Activated naive CD4-positive, alpha-beta T cell treated with anti-CD3 and anti-CD28 coated beads for 36 hours (primary cell): ENCODE results near the gene TYW1. TPM values are rescaled to one million over a fixed set of nuclear protein-coding genes. Genes with fewer than 3 reads are reported as not detected.
"Not testable (repeated sequence)": the region's sequence is repeated elsewhere in the genome, so short reads cannot be mapped to it uniquely, and the experiment has no call there.

Experiments
- CTCF ChIA-PET: fragments of 350-600 bp; sonication (Branson Sonifier 250); formaldehyde crosslinking; loops from one replicate; lab custom pipeline; 2021; ENCODE audit warnings: antibody characterized with exemption; lab: Charles Lee
- DNase-seq: peaks from one replicate; pipeline ENCODE4 v3.0.0-alpha.2; 2020
- H3K27ac Mint-ChIP-seq: one replicate; pipeline ENCODE4 v1.8.0; 2021; ENCODE audit warnings: mild to moderate bottlenecking, mixed read lengths
- H3K27me3 Mint-ChIP-seq: one replicate; pipeline ENCODE4 v1.8.0; 2021; ENCODE audit warnings: low read depth, mixed read lengths
- H3K36me3 Mint-ChIP-seq: one replicate; pipeline ENCODE4 v1.8.0; 2021; ENCODE audit warnings: low read depth, mixed read lengths
- H3K4me1 Mint-ChIP-seq: one replicate; pipeline ENCODE4 v1.8.0; 2021; ENCODE audit warnings: low read depth, mixed read lengths
- H3K4me3 Mint-ChIP-seq: one replicate; pipeline ENCODE4 v1.8.0; 2021; ENCODE audit warnings: mild to moderate bottlenecking, moderate library complexity, mixed read lengths
- H3K9me3 Mint-ChIP-seq: one replicate; pipeline ENCODE4 v1.8.0; 2021; ENCODE audit warnings: mixed read lengths
- intact Hi-C: fragments of 100-400 bp; cut with micrococcal nuclease; formaldehyde crosslinking; loops from one replicate; pipeline ENCODE4 v1.15.1; 2023
- total RNA-seq, 2 experiments: library from RNA; stranded (reverse); gene quantifications; one replicate each; pipeline ENCODE4 v1.2.3, GENCODE V29; 2021

The TYW1 gene
- total RNA-seq, 2 experiments from 2014 or later, result 12.9 to 13.5 TPM

DNA sequence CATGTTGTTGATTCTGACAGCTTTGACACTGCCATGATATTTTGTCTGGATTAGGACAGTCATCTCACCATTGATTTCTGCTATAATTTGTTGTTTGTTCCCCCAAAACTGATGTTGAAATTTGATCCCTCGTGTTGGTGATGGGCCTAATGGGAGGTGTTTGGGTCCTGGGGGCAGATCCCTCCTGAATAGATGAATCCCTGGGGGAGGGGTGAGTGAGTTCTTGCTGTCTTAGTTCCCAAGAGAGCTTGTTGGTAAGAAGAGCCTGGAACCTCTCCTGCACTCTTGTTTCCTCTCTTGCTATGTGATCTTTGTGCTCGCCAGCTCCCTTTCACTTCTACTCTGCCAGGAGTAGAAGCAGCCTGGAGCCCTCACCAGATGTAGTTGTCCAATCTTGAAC is 7.5 kb downstream of the TYW1 start:
- intact Hi-C loops, H3K4me3 Mint-ChIP-seq, DNase-seq, H3K9me3 Mint-ChIP-seq, H3K27ac Mint-ChIP-seq, CTCF ChIA-PET, H3K27me3 Mint-ChIP-seq: not testable (repeated sequence)
- Mint-ChIP-seq H3K4me1 (peaks cover 14% of the 10 kb centered on the region), H3K36me3 (peaks cover 20% of the 10 kb centered on the region)

- Mint-ChIP-seq H3K27me3 (no peaks in the 10 kb centered on the region), H3K27ac (no peak overlapping the region), H3K4me3 (no peak overlapping the region), H3K36me3 (peaks cover 24% of the 10 kb centered on the region), H3K4me1 (peaks cover 10% of the 10 kb centered on the region), H3K9me3 (no peaks in the 10 kb centered on the region)
- intact Hi-C loops, result no loop called here
- no peak for DNase-seq
- CTCF ChIA-PET, result no interaction called here
Measured at GRCh38 chr7:67006965-67007364, 10.3 kb downstream of the TYW1 start.

DNA sequence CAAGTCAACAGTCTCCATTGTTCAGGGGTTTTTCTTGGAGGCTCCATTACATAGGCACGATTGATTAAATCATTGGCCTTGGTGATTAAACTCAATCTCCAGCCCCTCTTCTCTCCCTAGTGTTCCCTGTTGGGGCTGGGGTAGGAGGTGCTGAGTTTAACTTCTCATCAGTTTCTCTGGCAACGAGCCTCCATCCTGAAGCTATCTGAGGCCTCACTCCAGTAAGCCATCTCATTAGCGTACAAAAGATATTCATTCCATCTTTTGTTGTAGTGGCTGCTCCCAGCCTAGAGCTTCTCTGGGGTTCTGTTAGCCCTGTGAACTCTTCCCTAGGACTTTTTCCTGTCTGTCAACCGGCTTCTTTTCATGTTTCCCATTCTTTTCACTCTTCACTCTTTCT is 11.6 kb downstream of the TYW1 start:
- peaks cover 29% of the 10 kb centered on the region for H3K36me3 Mint-ChIP-seq
- H3K9me3 Mint-ChIP-seq, result no peaks in the 10 kb centered on the region
- CTCF ChIA-PET, result no interaction called here
- DNase-seq, result no peak
- no peaks in the 10 kb centered on the region for H3K27me3 Mint-ChIP-seq
- intact Hi-C loops, result no loop called here
- peaks cover 4% of the 10 kb centered on the region for H3K4me1 Mint-ChIP-seq
- H3K27ac Mint-ChIP-seq, result no peak overlapping the region
- no peak overlapping the region for H3K4me3 Mint-ChIP-seq

DNA sequence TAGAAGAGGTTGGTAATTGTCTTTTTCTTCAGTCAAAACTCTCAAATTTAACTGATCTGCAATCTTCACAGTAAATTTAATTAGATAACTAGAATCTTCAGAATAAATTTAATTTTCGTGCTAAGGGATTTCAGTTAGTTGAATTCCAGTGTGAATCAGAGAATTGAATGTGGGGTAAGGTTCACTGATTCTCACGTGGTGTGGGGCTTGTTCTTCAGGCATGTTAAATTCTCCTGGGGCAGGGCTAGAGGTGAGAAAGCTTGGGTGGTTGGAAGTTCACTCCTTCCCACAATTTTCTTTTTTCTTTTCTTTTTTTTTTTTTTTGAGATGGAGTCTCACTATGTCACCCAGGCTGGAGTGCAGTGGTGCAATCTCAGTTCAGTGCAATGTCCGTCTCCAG is 13.0 kb downstream of the TYW1 start:
- H3K27ac Mint-ChIP-seq, H3K4me3 Mint-ChIP-seq, H3K27me3 Mint-ChIP-seq, DNase-seq, H3K4me1 Mint-ChIP-seq, intact Hi-C loops, H3K9me3 Mint-ChIP-seq: not testable (repeated sequence)
- CTCF ChIA-PET, result interaction anchor here (0.7 kb wide), 1 partner anchor 56 kb away, joined by 3 read pairs; no protein-coding TSS in a partner anchor
- H3K36me3 Mint-ChIP-seq, result peaks cover 33% of the 10 kb centered on the region

DNA sequence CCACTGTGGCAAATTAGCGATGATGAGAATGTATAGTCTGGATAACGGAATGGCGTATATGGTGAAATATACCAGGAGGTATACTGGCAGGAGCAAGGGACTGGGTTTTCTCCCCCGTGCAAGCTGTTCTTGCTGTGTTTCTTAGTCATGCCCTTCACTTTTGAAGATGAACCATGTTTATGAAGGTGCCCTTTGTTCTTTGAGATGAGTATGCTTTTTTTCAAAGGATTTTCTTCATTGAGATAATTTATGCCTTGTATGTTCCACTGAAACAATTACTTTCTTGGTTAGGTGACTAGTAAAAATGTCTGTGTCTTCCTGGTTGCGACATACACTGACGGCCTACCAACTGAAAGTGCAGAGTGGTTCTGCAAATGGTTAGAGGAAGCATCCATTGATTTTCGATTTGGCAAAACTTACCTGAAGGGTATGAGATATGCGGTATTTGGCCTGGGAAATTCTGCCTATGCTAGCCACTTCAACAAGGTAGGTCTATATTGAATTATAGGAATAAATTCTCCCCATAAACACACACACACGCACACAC is 17.5 kb downstream of the TYW1 start:
- H3K4me3 Mint-ChIP-seq, intact Hi-C loops, H3K27me3 Mint-ChIP-seq, H3K27ac Mint-ChIP-seq, DNase-seq, H3K9me3 Mint-ChIP-seq, H3K4me1 Mint-ChIP-seq, CTCF ChIA-PET: not testable (repeated sequence)
- H3K36me3 Mint-ChIP-seq, result peaks cover 32% of the 10 kb centered on the region

DNA sequence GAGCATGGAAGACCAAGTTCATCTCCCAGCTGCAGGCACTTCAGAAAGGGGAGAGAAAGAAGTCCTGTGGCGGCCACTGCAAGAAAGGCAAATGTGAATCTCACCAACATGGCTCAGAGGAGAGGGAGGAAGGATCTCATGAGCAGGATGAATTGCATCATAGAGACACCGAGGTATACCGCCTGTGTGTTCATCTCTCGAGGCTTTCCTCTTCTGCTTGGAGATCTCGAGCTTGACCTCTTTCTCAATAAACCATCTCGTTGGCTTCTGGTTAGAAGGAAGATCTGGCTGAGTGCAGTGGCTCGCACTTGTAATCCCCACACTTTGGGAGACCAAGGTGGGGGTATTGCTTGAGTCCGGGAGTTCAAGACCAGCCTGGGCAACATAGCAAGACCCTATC is 21.3 kb downstream of the TYW1 start:
- H3K27ac Mint-ChIP-seq, CTCF ChIA-PET, DNase-seq, H3K27me3 Mint-ChIP-seq, H3K4me3 Mint-ChIP-seq, intact Hi-C loops, H3K9me3 Mint-ChIP-seq, H3K4me1 Mint-ChIP-seq: not testable (repeated sequence)
- peaks cover 39% of the 10 kb centered on the region for H3K36me3 Mint-ChIP-seq

DNA sequence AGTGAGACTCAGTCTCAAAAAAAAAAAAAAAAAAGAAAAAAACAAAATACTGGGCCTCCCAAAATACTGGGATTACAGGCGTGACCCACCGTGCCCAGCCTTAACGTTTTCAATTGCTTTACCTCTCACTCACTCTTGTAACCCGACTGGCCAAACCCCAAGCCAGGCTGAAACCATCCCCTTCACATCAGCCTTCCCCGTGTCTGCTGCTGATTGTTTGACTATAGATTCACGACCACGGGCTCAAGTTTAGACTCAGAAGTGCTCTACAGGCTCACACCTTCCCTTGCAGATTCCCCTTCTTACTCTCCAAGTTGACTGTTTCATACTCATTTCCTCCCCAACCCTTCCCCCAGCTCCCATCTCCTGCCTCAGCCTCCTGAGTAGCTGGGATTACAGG is 22.3 kb downstream of the TYW1 start:
- Mint-ChIP-seq H3K27ac (no peak overlapping the region), H3K36me3 (peaks cover 36% of the 10 kb centered on the region), H3K4me3 (no peak overlapping the region), H3K27me3 (no peaks in the 10 kb centered on the region), H3K9me3 (no peaks in the 10 kb centered on the region), H3K4me1 (no peaks in the 10 kb centered on the region)
- DNase-seq, result no peak
- intact Hi-C loops, result no loop called here
- CTCF ChIA-PET, result no interaction called here

- DNase-seq, result no peak
- intact Hi-C loops, result no loop called here
- Mint-ChIP-seq H3K36me3 (peaks cover 36% of the 10 kb centered on the region), H3K4me3 (no peak overlapping the region), H3K27ac (no peak overlapping the region), H3K27me3 (no peaks in the 10 kb centered on the region), H3K9me3 (no peaks in the 10 kb centered on the region), H3K4me1 (no peaks in the 10 kb centered on the region)
- CTCF ChIA-PET, result interaction anchor here (0.6 to 0.7 kb wide), 2 partner anchors 187 to 504 kb away, joined by 3 to 4 read pairs; no protein-coding TSS in a partner anchor
Measured at GRCh38 chr7:67019562-67020390, 23.1 kb downstream of the TYW1 start.

DNA sequence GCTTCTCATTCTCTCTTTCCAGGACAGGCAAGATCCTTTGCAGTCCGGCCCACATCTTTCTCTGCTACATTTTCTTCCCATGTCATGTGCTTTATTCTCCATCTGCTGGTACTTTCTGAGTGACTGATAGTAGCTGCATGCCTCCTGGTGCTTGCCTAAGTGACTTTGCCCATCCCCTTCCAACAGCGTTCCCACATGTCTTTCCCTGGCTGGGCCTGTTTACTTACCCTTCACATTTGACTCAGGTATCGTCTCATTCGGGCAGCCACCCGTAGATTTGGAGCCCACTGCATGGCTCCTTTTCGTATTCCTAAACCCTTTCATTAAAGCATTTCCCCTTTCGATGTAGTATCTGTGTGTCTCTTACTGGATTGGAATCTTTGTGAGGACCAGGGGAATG is 24.6 kb downstream of the TYW1 start:
- H3K27ac Mint-ChIP-seq, result no peak overlapping the region
- H3K4me1 Mint-ChIP-seq, result no peaks in the 10 kb centered on the region
- intact Hi-C loops, result no loop called here
- H3K9me3 Mint-ChIP-seq, result no peaks in the 10 kb centered on the region
- CTCF ChIA-PET, result no interaction called here
- DNase-seq, result no peak
- H3K27me3 Mint-ChIP-seq, result no peaks in the 10 kb centered on the region
- no peak overlapping the region for H3K4me3 Mint-ChIP-seq
- peaks cover 38% of the 10 kb centered on the region for H3K36me3 Mint-ChIP-seq

- intact Hi-C loops, result no loop called here
- Mint-ChIP-seq H3K9me3 (no peaks in the 10 kb centered on the region), H3K4me1 (no peaks in the 10 kb centered on the region), H3K27ac (no peak overlapping the region), H3K27me3 (no peaks in the 10 kb centered on the region), H3K4me3 (no peak overlapping the region), H3K36me3 (peaks cover 37% of the 10 kb centered on the region)
- no peak for DNase-seq
- CTCF ChIA-PET, result no interaction called here
Measured at GRCh38 chr7:67022511-67022910, 25.9 kb downstream of the TYW1 start.

GRCh38 chr7:67025459-67025858 is 28.8 kb downstream of the TYW1 start:
- H3K4me1 Mint-ChIP-seq, H3K4me3 Mint-ChIP-seq, H3K27me3 Mint-ChIP-seq, CTCF ChIA-PET, H3K27ac Mint-ChIP-seq, H3K9me3 Mint-ChIP-seq, DNase-seq, intact Hi-C loops: not testable (repeated sequence)
- peaks cover 42% of the 10 kb centered on the region for H3K36me3 Mint-ChIP-seq

DNA sequence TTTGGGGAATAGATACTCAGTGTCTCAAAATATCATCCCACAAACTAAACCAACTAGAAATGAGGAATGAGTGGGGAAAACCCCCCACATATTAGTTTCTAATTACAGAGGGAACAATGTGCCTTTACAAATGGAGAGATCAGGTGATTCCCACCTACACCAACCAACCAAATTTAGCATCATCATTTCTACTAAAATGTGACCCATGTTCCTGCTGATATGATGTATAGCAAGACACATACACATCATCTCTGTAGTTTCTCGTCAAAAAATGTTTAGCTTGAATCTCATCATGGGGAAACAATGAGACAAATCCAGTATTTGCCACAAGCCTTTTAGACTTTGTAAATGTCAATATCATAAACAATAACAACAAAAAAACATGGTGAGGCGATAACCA is 35.1 kb downstream of the TYW1 start:
- H3K4me3 Mint-ChIP-seq, CTCF ChIA-PET, DNase-seq, H3K27me3 Mint-ChIP-seq, intact Hi-C loops, H3K4me1 Mint-ChIP-seq, H3K27ac Mint-ChIP-seq: not testable (repeated sequence)
- Mint-ChIP-seq H3K9me3 (peaks cover 10% of the 10 kb centered on the region), H3K36me3 (peaks cover 42% of the 10 kb centered on the region)

DNA sequence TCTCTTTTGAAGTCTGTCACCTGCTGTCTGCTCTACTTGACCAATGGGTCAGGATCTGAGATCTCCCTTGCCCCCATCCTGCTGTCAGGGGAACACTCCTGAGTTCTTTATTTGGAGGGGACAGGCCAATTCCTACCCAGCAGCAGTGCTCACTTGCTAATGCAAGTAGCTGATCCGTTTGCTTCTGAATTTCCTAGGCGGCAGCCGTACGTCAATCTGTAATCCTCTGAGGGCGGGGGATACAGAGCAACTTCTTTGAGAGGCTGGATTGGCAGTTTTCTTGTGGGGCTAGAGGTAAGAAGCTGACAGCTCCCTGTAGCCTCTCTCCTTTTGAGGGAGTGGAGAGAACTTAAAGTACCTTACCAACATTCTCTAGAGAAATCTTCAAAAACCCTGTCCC is 36.6 kb downstream of the TYW1 start:
- Mint-ChIP-seq H3K36me3 (peaks cover 37% of the 10 kb centered on the region), H3K4me1 (no peaks in the 10 kb centered on the region), H3K4me3 (no peak overlapping the region), H3K27ac (no peak overlapping the region), H3K27me3 (no peaks in the 10 kb centered on the region), H3K9me3 (peaks cover 10% of the 10 kb centered on the region)
- no peak for DNase-seq
- CTCF ChIA-PET, result no interaction called here
- intact Hi-C loops, result no loop called here
